Activated T-cell treated with anti-CD3 and anti-CD28 coated beads, Interleukin-2, amount 50 U/mL, for 72 hours (primary cell): ENCODE results near the gene SLC26A2. TPM values are rescaled to one million over a fixed set of nuclear protein-coding genes. Genes with fewer than 3 reads are reported as not detected.

ENCODE experiments used
- ATAC-seq, 2 donors: fragments of 150-1000 bp; cut with Tn5 transposase; replicated peaks in 1 of 2; 2 replicates each; pipeline ENCODE4 v1.10.0; 2021; ENCODE audit warnings: moderate library complexity in 2 of 2, mild to moderate bottlenecking in 1 of 2
- DNase-seq, 2 donors: peaks; one replicate each; pipeline ENCODE4 v3.0.0; 2021 to 2022; ENCODE audit warnings: mixed read lengths in 1 of 2
- H3K27ac Mint-ChIP-seq: one replicate; pipeline ENCODE4 v1.8.0; 2022; ENCODE audit warnings: mild to moderate bottlenecking, moderate library complexity, mixed read lengths
- H3K27me3 Mint-ChIP-seq: one replicate; pipeline ENCODE4 v1.8.0; 2022; ENCODE audit warnings: low read depth, mixed read lengths
- H3K36me3 Mint-ChIP-seq, 2 donors: one replicate each; pipeline ENCODE4 v1.8.0; 2022; ENCODE audit warnings: mixed read lengths in 2 of 2, mild to moderate bottlenecking in 1 of 2; ENCODE audit not compliant: insufficient read depth in 2 of 2
- H3K4me1 Mint-ChIP-seq: one replicate; pipeline ENCODE4 v1.8.0; 2022; ENCODE audit warnings: low read depth, mixed read lengths
- H3K4me3 Mint-ChIP-seq, 2 donors: one replicate each; pipeline ENCODE4 v1.8.0; 2022; ENCODE audit warnings: mild to moderate bottlenecking in 2 of 2, mixed read lengths in 2 of 2, moderate library complexity in 2 of 2
- H3K9me3 Mint-ChIP-seq, 2 donors: one replicate each; pipeline ENCODE4 v1.8.0; 2022; ENCODE audit warnings: mixed read lengths in 2 of 2
- total RNA-seq, 2 donors: library from RNA; stranded (reverse); gene quantifications; one replicate each; pipeline ENCODE4 v1.2.3, GENCODE V29; 2022

Gene SLC26A2
- total RNA-seq, 2 donors from 2014 or later, result 7.5 to 8.0 TPM

DNA sequence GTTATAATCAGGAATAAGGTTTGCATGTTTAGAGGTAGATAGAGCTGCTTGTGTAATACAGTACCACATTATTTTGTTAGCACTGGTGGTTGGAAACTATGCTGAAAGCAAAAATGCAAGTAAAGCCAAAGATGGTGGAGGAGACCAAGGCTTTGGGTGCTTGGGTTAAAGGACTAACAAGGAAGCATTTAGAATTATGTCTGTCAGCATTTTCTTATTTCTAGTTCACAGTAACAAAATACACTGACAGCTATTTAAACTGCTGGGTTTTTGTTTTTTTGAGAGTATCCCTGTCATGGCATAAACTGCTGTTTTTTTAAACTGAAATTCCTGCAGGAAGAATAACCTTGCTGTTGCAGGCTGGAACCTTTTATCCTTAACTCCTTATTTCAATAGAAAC, 46.5 kb downstream of the SLC26A2 start:
- Mint-ChIP-seq H3K27me3 (no peaks in the 10 kb centered on the region), H3K36me3 (peaks cover 5 to 21% of the 10 kb centered on the region in 2 donors)
- ATAC-seq, result no peak

GRCh38 chr5:150009671-150010387, 49.3 kb downstream of the SLC26A2 start:
- no peaks in the 10 kb centered on the region for H3K27me3 Mint-ChIP-seq
- peaks cover 9 to 32% of the 10 kb centered on the region in 2 donors for H3K36me3 Mint-ChIP-seq
- peaks cover 2% of the 10 kb centered on the region for H3K4me1 Mint-ChIP-seq
- peak overlapping the region; percentile 34 for H3K27ac Mint-ChIP-seq
- no peaks in the 10 kb centered on the region for H3K9me3 Mint-ChIP-seq
- no peak overlapping the region for H3K4me3 Mint-ChIP-seq
- DNase-seq (no peak), ATAC-seq (peak in 1 of 2 donors; percentile 44)

More for the DNA sequence above, 46.5 kb downstream of the SLC26A2 start:
- no peak for DNase-seq
- no peaks in the 10 kb centered on the region for H3K9me3 Mint-ChIP-seq
- H3K4me3 Mint-ChIP-seq, result no peak overlapping the region
- H3K4me1 Mint-ChIP-seq, result peaks cover 18% of the 10 kb centered on the region
- no peak overlapping the region for H3K27ac Mint-ChIP-seq

- Mint-ChIP-seq H3K9me3 (no peaks in the 10 kb centered on the region), H3K27ac (no peak overlapping the region), H3K4me1 (no peaks in the 10 kb centered on the region), H3K4me3 (no peak overlapping the region), H3K36me3 (peaks cover 11 to 50% of the 10 kb centered on the region in 2 donors), H3K27me3 (no peaks in the 10 kb centered on the region)
- DNase-seq (no peak), ATAC-seq (no peak)
Observed at GRCh38 chr5:150013931-150014330, 53.4 kb downstream of the SLC26A2 start.

DNA sequence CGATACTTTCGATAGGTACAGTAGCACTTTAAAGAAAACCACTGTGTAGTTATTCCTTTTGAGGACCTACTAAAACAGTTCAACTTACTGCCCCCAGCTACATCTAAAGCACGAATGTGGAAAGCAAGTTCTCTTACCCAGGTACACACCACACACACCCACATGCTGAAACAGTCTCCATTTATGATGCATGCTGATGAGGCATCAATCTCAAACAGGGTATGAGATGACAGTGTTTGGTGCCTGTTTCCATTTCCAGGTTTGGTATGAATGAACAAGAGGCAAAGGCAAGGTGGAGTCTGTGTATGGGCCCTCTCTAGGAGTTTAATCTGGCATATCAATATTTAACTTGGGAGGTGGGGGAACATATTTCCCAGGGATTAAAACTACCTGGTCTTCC, 53.9 kb downstream of the SLC26A2 start:
- DNase-seq (peak; percentile 1 to 12), ATAC-seq (peak; percentile 76 to 94)
- Mint-ChIP-seq H3K36me3 (peaks cover 12 to 55% of the 10 kb centered on the region in 2 donors), H3K4me1 (no peaks in the 10 kb centered on the region), H3K27me3 (no peaks in the 10 kb centered on the region), H3K4me3 (no peak overlapping the region), H3K27ac (no peak overlapping the region), H3K9me3 (no peaks in the 10 kb centered on the region)

- Mint-ChIP-seq H3K4me3 (no peak overlapping the region), H3K9me3 (no peaks in the 10 kb centered on the region), H3K27me3 (no peaks in the 10 kb centered on the region), H3K4me1 (no peaks in the 10 kb centered on the region), H3K36me3 (peaks cover 14 to 53% of the 10 kb centered on the region in 2 donors), H3K27ac (no peak overlapping the region)
- ATAC-seq, result no peak
- no peak for DNase-seq
Observed at GRCh38 chr5:150015415-150015814, 54.9 kb downstream of the SLC26A2 start.

GRCh38 chr5:150016537-150016936, 56.0 kb downstream of the SLC26A2 start:
- no peak for DNase-seq
- Mint-ChIP-seq H3K27me3 (no peaks in the 10 kb centered on the region), H3K9me3 (no peaks in the 10 kb centered on the region), H3K27ac (no peak overlapping the region), H3K4me1 (peaks cover 2% of the 10 kb centered on the region), H3K36me3 (peaks cover 15 to 56% of the 10 kb centered on the region in 2 donors), H3K4me3 (no peak overlapping the region)
- ATAC-seq, result no peak

DNA sequence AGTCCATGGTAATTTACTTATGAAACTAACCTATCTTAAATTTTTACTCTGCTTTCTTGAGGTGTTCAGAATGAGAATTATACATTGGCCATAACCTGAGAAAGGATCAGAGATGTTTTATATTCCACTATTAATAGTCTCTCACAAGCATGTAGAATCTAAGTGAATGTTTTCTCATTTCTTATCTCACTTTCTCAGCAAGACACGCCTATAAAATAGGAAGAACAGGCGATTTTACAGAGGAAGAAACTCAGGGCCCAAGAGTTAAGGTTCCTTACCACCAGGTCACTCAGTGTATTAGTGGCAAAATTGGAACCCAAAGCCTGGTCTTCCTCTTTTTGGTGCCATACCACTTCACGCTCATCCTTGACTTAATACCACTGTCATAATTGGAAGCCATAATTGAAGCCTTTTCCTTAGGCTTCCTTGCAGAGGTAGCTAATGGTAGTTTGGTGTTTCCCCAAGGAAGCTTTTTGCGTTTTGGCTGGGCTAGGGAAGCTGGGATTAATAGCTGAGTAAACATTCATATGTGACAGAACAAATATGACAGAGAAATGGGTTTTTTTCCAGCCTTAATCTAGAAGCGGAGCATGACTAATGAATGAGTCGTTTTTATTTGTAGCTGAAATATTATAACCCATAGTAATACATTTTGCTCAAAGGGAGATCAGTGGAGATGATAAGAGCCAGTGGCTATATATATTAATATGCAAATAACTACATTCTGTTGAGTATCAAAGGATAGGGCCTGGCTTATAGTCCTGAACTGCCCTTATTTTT, 56.9 kb downstream of the SLC26A2 start:
- Mint-ChIP-seq H3K9me3 (no peaks in the 10 kb centered on the region), H3K4me1 (peaks cover 11% of the 10 kb centered on the region), H3K27ac (peak overlapping the region; percentile 65), H3K4me3 (no peak overlapping the region), H3K27me3 (no peaks in the 10 kb centered on the region), H3K36me3 (peaks cover 15 to 59% of the 10 kb centered on the region in 2 donors)
- no peak for DNase-seq
- no peak for ATAC-seq

DNA sequence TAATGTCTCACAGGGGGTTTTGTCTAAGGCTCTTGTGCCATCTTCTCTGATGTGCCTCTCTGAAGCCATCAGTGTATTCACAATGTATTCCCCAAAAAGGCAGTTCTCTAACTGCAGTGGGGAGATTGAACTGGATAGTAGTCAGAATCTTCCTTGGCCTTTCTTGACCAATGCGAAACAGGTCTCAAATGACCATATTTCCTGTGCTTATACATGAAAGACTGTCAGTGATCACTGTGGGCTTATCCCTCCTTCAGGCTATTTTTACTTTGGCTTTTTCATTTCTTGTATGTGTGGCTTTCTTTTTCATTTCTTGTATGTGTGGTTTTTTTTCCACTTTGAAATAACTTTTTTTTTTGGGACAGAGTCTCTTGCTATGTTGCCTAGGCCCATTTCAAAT, 59.7 kb downstream of the SLC26A2 start:
- Mint-ChIP-seq H3K9me3 (no peaks in the 10 kb centered on the region), H3K27ac (peak overlapping the region; percentile 96), H3K4me3 (no peak overlapping the region), H3K36me3 (peaks cover 9 to 43% of the 10 kb centered on the region in 2 donors), H3K27me3 (no peaks in the 10 kb centered on the region), H3K4me1 (peaks cover 11% of the 10 kb centered on the region)
- DNase-seq, result no peak
- ATAC-seq, result peak in 1 of 2 donors; percentile 17

DNA sequence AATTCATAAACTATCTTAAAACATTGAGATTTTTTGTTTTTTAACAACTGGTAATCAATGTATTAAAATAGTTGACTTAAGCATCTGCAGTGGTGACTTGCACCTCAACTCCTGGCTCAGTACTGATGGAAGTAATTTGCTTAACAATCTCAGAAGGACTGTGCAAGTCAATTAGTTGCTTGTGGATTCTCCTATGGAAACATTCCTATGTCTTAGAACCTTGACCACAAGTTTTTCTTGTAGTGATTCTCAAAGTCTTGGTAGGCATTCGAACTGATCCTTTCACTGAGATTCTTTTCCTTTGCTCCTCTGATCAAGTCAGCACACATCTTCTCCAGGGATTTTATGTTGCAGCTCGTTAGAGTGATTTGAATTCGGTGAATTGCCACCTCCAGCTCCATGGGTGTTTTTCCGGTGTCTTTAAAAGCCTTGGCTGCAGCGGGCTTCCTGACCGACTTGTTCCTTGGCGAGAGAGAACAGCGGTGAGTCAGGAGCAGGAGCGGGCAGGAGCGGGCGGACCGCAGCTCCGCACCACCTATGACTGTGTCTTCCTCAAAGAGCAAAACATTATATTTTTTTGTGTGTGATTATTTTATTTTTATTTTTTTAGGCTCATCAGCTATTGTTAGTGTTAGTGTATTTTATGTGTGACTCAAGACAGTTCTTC, 61.1 kb downstream of the SLC26A2 start:
- peaks cover 11% of the 10 kb centered on the region for H3K4me1 Mint-ChIP-seq
- no peak for DNase-seq
- no peaks in the 10 kb centered on the region for H3K9me3 Mint-ChIP-seq
- no peaks in the 10 kb centered on the region for H3K27me3 Mint-ChIP-seq
- no peak overlapping the region for H3K4me3 Mint-ChIP-seq
- ATAC-seq, result no peak
- peaks cover 4 to 36% of the 10 kb centered on the region in 2 donors for H3K36me3 Mint-ChIP-seq
- H3K27ac Mint-ChIP-seq, result peak overlapping the region; percentile 48

DNA sequence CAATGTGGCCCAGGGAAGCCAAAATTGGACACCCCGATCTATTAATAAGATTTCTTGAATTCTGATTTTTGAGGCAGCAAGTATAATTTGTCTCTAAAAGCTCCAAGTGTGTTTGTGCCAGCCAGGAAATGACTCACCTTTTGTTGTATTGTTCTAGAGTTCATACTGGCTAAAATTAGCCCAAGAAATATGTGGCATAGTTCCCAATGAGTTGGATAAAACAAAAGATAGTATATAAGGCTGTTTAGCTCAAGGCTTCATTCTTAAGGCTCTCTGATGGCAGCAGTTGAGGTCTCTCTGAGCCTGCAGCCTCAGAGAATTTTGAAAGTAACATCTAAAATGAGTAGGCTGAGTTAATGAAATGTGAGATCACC, 61.6 kb downstream of the SLC26A2 start:
- Mint-ChIP-seq H3K27ac (peak overlapping the region; percentile 48), H3K9me3 (no peaks in the 10 kb centered on the region), H3K36me3 (peaks cover 4 to 32% of the 10 kb centered on the region in 2 donors), H3K27me3 (no peaks in the 10 kb centered on the region), H3K4me1 (peaks cover 11% of the 10 kb centered on the region), H3K4me3 (no peak overlapping the region)
- ATAC-seq (no peak), DNase-seq (no peak)

DNA sequence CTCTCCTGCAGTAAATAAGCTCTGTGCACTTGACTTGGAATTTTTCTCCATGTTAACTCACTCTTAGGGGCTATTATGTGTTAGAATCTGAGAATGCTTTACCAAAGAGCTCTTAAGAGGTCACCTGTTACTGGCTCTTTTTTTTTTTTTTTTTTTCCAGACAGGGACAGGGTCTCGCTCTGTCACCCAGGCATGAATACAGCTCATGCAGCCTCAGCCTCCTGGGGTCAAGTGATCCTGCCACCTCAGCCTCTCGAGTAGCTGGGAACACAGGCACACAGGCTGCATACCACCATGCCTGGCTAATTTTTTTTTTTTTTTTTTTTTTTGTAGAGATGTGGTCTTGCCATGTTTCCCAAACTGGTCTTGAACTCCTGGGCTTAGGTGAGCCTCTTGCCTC, 62.1 kb downstream of the SLC26A2 start:
- H3K36me3 Mint-ChIP-seq, result peaks cover 4 to 32% of the 10 kb centered on the region in 2 donors
- H3K9me3 Mint-ChIP-seq, result no peaks in the 10 kb centered on the region
- H3K27ac Mint-ChIP-seq, result no peak overlapping the region
- peaks cover 11% of the 10 kb centered on the region for H3K4me1 Mint-ChIP-seq
- H3K27me3 Mint-ChIP-seq, result no peaks in the 10 kb centered on the region
- no peak overlapping the region for H3K4me3 Mint-ChIP-seq
- ATAC-seq (no peak), DNase-seq (no peak)

- Mint-ChIP-seq H3K4me1 (peaks cover 11% of the 10 kb centered on the region), H3K36me3 (peaks cover 7 to 33% of the 10 kb centered on the region in 2 donors), H3K27me3 (no peaks in the 10 kb centered on the region), H3K4me3 (no peak overlapping the region), H3K27ac (no peak overlapping the region), H3K9me3 (no peaks in the 10 kb centered on the region)
- DNase-seq (no peak), ATAC-seq (no peak)
Observed at GRCh38 chr5:150023136-150023535, 62.6 kb downstream of the SLC26A2 start.

DNA sequence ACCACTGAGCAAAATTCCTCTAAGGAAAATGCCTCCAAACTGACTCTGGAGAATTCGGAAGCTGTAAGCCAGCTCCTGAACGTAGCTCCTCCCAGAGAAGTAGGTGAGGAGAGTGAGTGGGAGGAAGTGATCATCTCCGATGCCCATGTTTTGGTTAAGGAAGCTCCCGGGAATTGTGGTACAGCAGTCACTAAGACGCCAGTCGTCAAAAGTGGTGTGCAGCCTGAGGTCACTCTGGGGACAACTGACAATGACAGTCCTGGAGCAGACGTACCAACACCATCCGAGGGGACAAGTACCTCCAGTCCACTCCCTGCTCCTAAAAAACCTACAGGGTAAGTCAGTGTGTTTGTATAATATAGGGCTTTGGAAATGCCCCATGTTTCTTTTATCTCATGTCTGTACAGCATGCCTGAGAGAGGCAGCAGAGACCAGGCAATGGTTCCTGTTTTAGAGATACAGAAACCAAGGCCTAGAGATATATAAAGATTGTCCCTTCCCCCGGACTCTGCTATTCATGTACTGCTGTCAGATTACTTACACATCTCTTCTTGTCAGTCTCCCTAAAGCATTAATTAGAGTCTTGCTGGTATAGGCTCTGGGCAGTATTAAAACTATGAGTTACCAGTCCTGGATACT, 63.9 kb downstream of the SLC26A2 start:
- H3K9me3 Mint-ChIP-seq, result no peaks in the 10 kb centered on the region
- H3K27ac Mint-ChIP-seq, result no peak overlapping the region
- peaks cover 5 to 22% of the 10 kb centered on the region in 2 donors for H3K36me3 Mint-ChIP-seq
- no peak overlapping the region for H3K4me3 Mint-ChIP-seq
- H3K4me1 Mint-ChIP-seq, result peaks cover 11% of the 10 kb centered on the region
- ATAC-seq, result no peak
- no peak for DNase-seq
- no peaks in the 10 kb centered on the region for H3K27me3 Mint-ChIP-seq
